Endothelial cell of umbilical vein (primary cell): ENCODE measurements around the gene ADAM19. TPM values are rescaled to one million over a fixed set of nuclear protein-coding genes. Genes with fewer than 3 reads are reported as not detected.

Experiments used
- BruUV-seq: library from RNA; stranded (reverse); fragments of 400-500 nt; replicated peaks from 2 replicates; lab custom pipeline; 2021; lab: Mats Ljungman, UMichigan
- CTCF ChIA-PET: fragments of 300-600, 350-600 bp; sonication (Branson Sonifier 250); formaldehyde crosslinking; loops from one replicate; lab custom pipeline; 2021; ENCODE audit warnings: antibody characterized with exemption, inconsistent platforms; lab: Charles Lee
- POLR2A ChIA-PET: fragments of 300-600, 350-600 bp; sonication (Branson Sonifier 250); formaldehyde crosslinking; loops from one replicate; lab custom pipeline; 2021; ENCODE audit warnings: antibody characterized with exemption, inconsistent platforms; lab: Charles Lee
- DNase-seq: peaks from one replicate; pipeline ENCODE4 v3.0.0-alpha.2; 2011; ENCODE audit warnings: low read depth, low spot score
- FAIRE-seq: peaks from 2 replicates; lab custom pipeline; 2011; peaks lifted over from hg19 to GRCh38; lab: Jason Lieb, UNC
- H2AFZ ChIP-seq: 2 replicates; pipeline ENCODE4 v1.6.0; 2012; ENCODE audit warnings: low read depth, low read length, control low read depth, inconsistent platforms
- H3K27ac ChIP-seq: 2 replicates; pipeline ENCODE4 v1.5.1; 2011; ENCODE audit warnings: low read depth, mild to moderate bottlenecking, control low read depth, low read length, moderate library complexity; ENCODE audit not compliant: insufficient read depth
- H3K27me3 ChIP-seq, 2 experiments: 2 replicates each; pipeline versions ENCODE4 v1.6.0 to v1.6.1; 2011; ENCODE audit warnings: low read length in 2 of 2, mixed read lengths in 1 of 2; ENCODE audit not compliant: control insufficient read depth in 2 of 2, insufficient read depth in 2 of 2
- H3K36me3 ChIP-seq, 2 experiments: 2 replicates in 1 of 2; 3 replicates in 1 of 2; pipeline ENCODE4 v1.5.1; 2011; ENCODE audit warnings: low read length in 2 of 2, mild to moderate bottlenecking in 1 of 2, moderate library complexity in 1 of 2; ENCODE audit not compliant: control insufficient read depth in 2 of 2, insufficient read depth in 2 of 2; ENCODE audit errors: extremely low read depth in 1 of 2
- H3K4me1 ChIP-seq: 3 replicates; pipeline ENCODE4 v1.5.1; 2011; ENCODE audit warnings: mild to moderate bottlenecking, low read length; ENCODE audit not compliant: control insufficient read depth, insufficient read depth; ENCODE audit errors: extremely low read depth
- H3K4me2 ChIP-seq: 2 replicates; pipeline ENCODE4 v1.6.1; 2011; ENCODE audit warnings: low read length, control low read depth, mixed read lengths; ENCODE audit not compliant: insufficient read depth
- H3K4me3 ChIP-seq, 3 experiments: fragments of 200-600 bp in 1 of 3; sonication (generic), shearing (Covaris generic) in 1 of 3; replicated peaks in 1 of 3; 2 replicates each; pipeline ENCODE4 v1.5.1; 2011 to 2016; ENCODE audit warnings: control low read depth in 3 of 3, low read length in 3 of 3, mild to moderate bottlenecking in 2 of 3, inconsistent platforms in 1 of 3, low read depth in 1 of 3, moderate library complexity in 1 of 3; ENCODE audit not compliant: insufficient read depth in 1 of 3
- H3K79me2 ChIP-seq: 2 replicates; pipeline ENCODE4 v1.6.0; 2012; ENCODE audit warnings: low read length, inconsistent platforms; ENCODE audit not compliant: control insufficient read depth, insufficient read depth
- H3K9ac ChIP-seq: replicated peaks from 2 replicates; pipeline ENCODE3; 2011; ENCODE audit warnings: low read length, control low read depth; ENCODE audit not compliant: insufficient read depth; ENCODE audit errors: extremely low read depth
- H3K9me1 ChIP-seq: replicated peaks from 3 replicates; pipeline ENCODE4 v1.6.0; 2011; ENCODE audit warnings: mild to moderate bottlenecking, low read length; ENCODE audit not compliant: control insufficient read depth, insufficient read depth; ENCODE audit errors: extremely low read depth
- H3K9me3 ChIP-seq: replicated peaks from 2 replicates; pipeline ENCODE4 v1.5.1; 2012; ENCODE audit warnings: low read length, inconsistent platforms; ENCODE audit not compliant: control insufficient read depth, insufficient read depth
- H4K20me1 ChIP-seq: replicated peaks from 2 replicates; pipeline ENCODE3; 2011; ENCODE audit warnings: mild to moderate bottlenecking, low read length; ENCODE audit not compliant: control insufficient read depth, insufficient read depth; ENCODE audit errors: extremely low read depth
- EZH2 ChIP-seq: IDR thresholded peaks from 2 replicates; pipeline ENCODE4 v1.6.1; 2012; ENCODE audit warnings: borderline replicate concordance, low read depth, mild to moderate bottlenecking, moderate library complexity, low read length, inconsistent platforms; ENCODE audit not compliant: severe bottlenecking
- FOS ChIP-seq: IDR thresholded peaks from 2 replicates; pipeline ENCODE4 v1.6.1; 2011; ENCODE audit warnings: mild to moderate bottlenecking, low read length, moderate library complexity, borderline replicate concordance; ENCODE audit not compliant: insufficient read depth
- GATA2 ChIP-seq: IDR thresholded peaks from 2 replicates; pipeline ENCODE4 v1.7.0; 2011; ENCODE audit warnings: low read depth, mild to moderate bottlenecking, moderate library complexity, mixed read lengths, low read length; ENCODE audit not compliant: insufficient read length, insufficient read depth
- JUN ChIP-seq: IDR thresholded peaks from 2 replicates; pipeline ENCODE4 v1.6.1; 2011; ENCODE audit warnings: borderline replicate concordance, low read depth; ENCODE audit not compliant: insufficient read length, insufficient read depth
- MYC ChIP-seq: IDR thresholded peaks from one replicate; pipeline ENCODE4 v1.6.1; 2011; ENCODE audit warnings: mild to moderate bottlenecking, low read depth, low read length
- POLR2A ChIP-seq: IDR thresholded peaks from 2 replicates; pipeline ENCODE4 v1.6.1; 2012; ENCODE audit warnings: low read depth, mild to moderate bottlenecking, control low read depth, low read length
- POLR2AphosphoS5 ChIP-seq: IDR thresholded peaks from 2 replicates; pipeline ENCODE4 v1.6.1; 2012; ENCODE audit warnings: low read depth, mild to moderate bottlenecking, control low read depth, low read length, moderate library complexity; ENCODE audit not compliant: insufficient read depth
- dilution Hi-C: fragments of 300-500 bp; cut with MboI; formaldehyde crosslinking; loops from one replicate; pipeline ENCODE4 v1.15.0; 2019; ENCODE audit warnings: low sequenced_read_pairs; ENCODE audit not compliant: extremely low pct_ligation_motif_present
- intact Hi-C: fragments of 100-400 bp; cut with micrococcal nuclease; formaldehyde crosslinking; loops from one replicate; pipeline ENCODE4 v1.10.0; 2022
- polyA plus RNA-seq, 4 experiments: library from polyadenylated mRNA; depleted of rRNA in 3 of 4; stranded (reverse) in 3 of 4; unstranded in 1 of 4; fragments of >200 nt; gene quantifications; 2 replicates each; pipeline versions ENCODE4 v1.2.1 to v1.2.3, GENCODE V29; 2011 to 2012; ENCODE audit warnings: missing spikeins in 1 of 4
- total RNA-seq: library from RNA; stranded (reverse); gene quantifications from 2 replicates; pipeline ENCODE4 v1.2.3, GENCODE V29; 2021
- TF ChIP-seq, protein P1 (sequence below), 2 donors: IDR thresholded peaks; 1 replicate in 1 of 2; 2 replicates in 1 of 2; pipeline ENCODE4 v1.5.1; 2011; ENCODE audit warnings: low read length in 2 of 2, mild to moderate bottlenecking in 2 of 2, moderate library complexity in 2 of 2, control low read depth in 1 of 2, inconsistent platforms in 1 of 2, low read depth in 1 of 2; ENCODE audit not compliant: insufficient read depth in 1 of 2; ENCODE audit errors: extremely low read depth in 1 of 2
- TF ChIP-seq, protein P2 (sequence below): IDR thresholded peaks from 2 replicates; pipeline ENCODE4 v1.6.1; 2011; ENCODE audit not compliant: insufficient read depth, insufficient read length

Gene ADAM19
- total and polyA plus RNA-seq, 2 donors (not counting 3 experiments of a cell fraction or from before 2014, with no cell fraction given), result 10.0 to 22.6 TPM

GRCh38 chr5:157456301-157456700 lies 119.3 kb downstream of the ADAM19 start:
- no peak overlapping the region for H3K9ac ChIP-seq
- no peaks in the 10 kb centered on the region for H3K9me1 ChIP-seq
- H3K79me2 ChIP-seq, result no peaks in the 10 kb centered on the region
- no peak overlapping the region for H2AFZ ChIP-seq
- TF ChIP-seq POLR2A (no peak), GATA2 (no peak), EZH2 (no peak), FOS (no peak), JUN (no peak), MYC (no peak), POLR2AphosphoS5 (no peak)
- TF ChIP-seq, protein P1, sequence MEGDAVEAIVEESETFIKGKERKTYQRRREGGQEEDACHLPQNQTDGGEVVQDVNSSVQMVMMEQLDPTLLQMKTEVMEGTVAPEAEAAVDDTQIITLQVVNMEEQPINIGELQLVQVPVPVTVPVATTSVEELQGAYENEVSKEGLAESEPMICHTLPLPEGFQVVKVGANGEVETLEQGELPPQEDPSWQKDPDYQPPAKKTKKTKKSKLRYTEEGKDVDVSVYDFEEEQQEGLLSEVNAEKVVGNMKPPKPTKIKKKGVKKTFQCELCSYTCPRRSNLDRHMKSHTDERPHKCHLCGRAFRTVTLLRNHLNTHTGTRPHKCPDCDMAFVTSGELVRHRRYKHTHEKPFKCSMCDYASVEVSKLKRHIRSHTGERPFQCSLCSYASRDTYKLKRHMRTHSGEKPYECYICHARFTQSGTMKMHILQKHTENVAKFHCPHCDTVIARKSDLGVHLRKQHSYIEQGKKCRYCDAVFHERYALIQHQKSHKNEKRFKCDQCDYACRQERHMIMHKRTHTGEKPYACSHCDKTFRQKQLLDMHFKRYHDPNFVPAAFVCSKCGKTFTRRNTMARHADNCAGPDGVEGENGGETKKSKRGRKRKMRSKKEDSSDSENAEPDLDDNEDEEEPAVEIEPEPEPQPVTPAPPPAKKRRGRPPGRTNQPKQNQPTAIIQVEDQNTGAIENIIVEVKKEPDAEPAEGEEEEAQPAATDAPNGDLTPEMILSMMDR (IDR thresholded peaks at IDR 0.05; ENCODE audit: extremely low read depth in 1 of 2, insufficient read depth in 1 of 2, low read depth in 1 of 2, low read length in 2 of 2), result no peak
- TF ChIP-seq, protein P2, sequence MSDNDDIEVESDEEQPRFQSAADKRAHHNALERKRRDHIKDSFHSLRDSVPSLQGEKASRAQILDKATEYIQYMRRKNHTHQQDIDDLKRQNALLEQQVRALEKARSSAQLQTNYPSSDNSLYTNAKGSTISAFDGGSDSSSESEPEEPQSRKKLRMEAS, result no peak
- no peaks in the 10 kb centered on the region for H3K4me1 ChIP-seq
- H3K27me3 ChIP-seq, result peaks cover 20 to 24% of the 10 kb centered on the region in 2 experiments
- CTCF ChIA-PET, result interaction anchor here (1.4 to 2.3 kb wide), 2 partner anchors 15 to 24 kb away, joined by 3 to 7 read pairs; no protein-coding TSS in a partner anchor
- no peak overlapping the region for H3K27ac ChIP-seq
- dilution Hi-C loops, result no loop called here
- no peak overlapping the region for H3K4me3 ChIP-seq
- DNase-seq (no peak), FAIRE-seq (no peak)
- no peaks in the 10 kb centered on the region for H4K20me1 ChIP-seq
- no peak overlapping the region for H3K4me2 ChIP-seq
- no peaks in the 10 kb centered on the region for H3K9me3 ChIP-seq
- no TSS peak for BruUV-seq
- POLR2A ChIA-PET, result no interaction called here
- intact Hi-C loops, result no loop called here
- no peaks in the 10 kb centered on the region for H3K36me3 ChIP-seq
